ENCODE results near the gene CRYL1. TPM values are rescaled to one million over a fixed set of nuclear protein-coding genes. Genes with fewer than 3 reads are reported as not detected.

Gene CRYL1
- total RNA-seq, 5 donors from 2014 or later (not counting 1 experiment from before 2014, with no cell fraction given), result 12.3 to 21.5 (median 17.9) TPM

- ATAC-seq (replicated peaks in 1 of 4) (no peak), DNase-seq (no peak)
- Mint-ChIP-seq H3K9me3 (no peaks in the 10 kb centered on the region), H3K4me3 (no peak overlapping the region), H3K4me1 (peaks cover 17 to 29% (median 23%) of the 10 kb centered on the region in 3 donors), H3K27me3 (no peaks in the 10 kb centered on the region), H3K36me3 (peaks cover 15% of the 10 kb centered on the region), H3K27ac (no peak overlapping the region)
- ChIA-PET POLR2A (no interaction called here), CTCF (no interaction called here)
- H3K4me1 ChIP-seq (ENCODE audit: control insufficient read depth in 1 of 2, extremely low read depth in 1 of 2, insufficient read depth in 2 of 2, low read length in 2 of 2), result peaks cover 0 to 5% of the 10 kb centered on the region in 2 experiments
- no peak overlapping the region for H3K27ac ChIP-seq (ENCODE audit: low read length)
- H3K9me3 ChIP-seq, result no peaks in the 10 kb centered on the region
- no peak overlapping the region for H3K4me3 ChIP-seq (ENCODE audit: control insufficient read depth in 1 of 2, extremely low read depth in 1 of 2, low read length in 1 of 2)
- no peaks in the 10 kb centered on the region for H3K36me3 ChIP-seq (ENCODE audit: control insufficient read depth in 2 of 2, extremely low read depth in 1 of 2, insufficient read depth in 1 of 2, low read length in 1 of 2)
- no peaks in the 10 kb centered on the region for H3K27me3 ChIP-seq (replicated peaks in 1 of 2; ENCODE audit: control insufficient read depth in 2 of 2, extremely low read depth in 1 of 2, insufficient read depth in 2 of 2, low read length in 1 of 2)
- WGBS (ENCODE audit: insufficient coverage), result no CpG with 5 or more reads among the region's 1 CpG
Measured at GRCh38 chr13:20519875-20520274, 5.8 kb downstream of the CRYL1 start.

- H3K36me3 Mint-ChIP-seq, result peaks cover 19% of the 10 kb centered on the region
- Histone ChIP-seq H3K9me3 (no peaks in the 10 kb centered on the region), H3K36me3 (ENCODE audit: control insufficient read depth in 2 of 2, extremely low read depth in 1 of 2, insufficient read depth in 1 of 2, low read length in 1 of 2) (no peaks in the 10 kb centered on the region), H3K4me3 (ENCODE audit: control insufficient read depth in 1 of 2, extremely low read depth in 1 of 2, low read length in 1 of 2) (no peak overlapping the region), H3K4me1 (ENCODE audit: control insufficient read depth in 1 of 2, extremely low read depth in 1 of 2, insufficient read depth in 2 of 2, low read length in 2 of 2) (no peaks in the 10 kb centered on the region), H3K27ac (ENCODE audit: low read length) (no peak overlapping the region), H3K27me3 (replicated peaks in 1 of 2; ENCODE audit: control insufficient read depth in 2 of 2, extremely low read depth in 1 of 2, insufficient read depth in 2 of 2, low read length in 1 of 2) (no peaks in the 10 kb centered on the region)
- ChIA-PET POLR2A (no interaction called here), CTCF (no interaction called here)
- no peaks in the 10 kb centered on the region for H3K9me3 Mint-ChIP-seq
- no peak for DNase-seq
- no peak for ATAC-seq (replicated peaks in 1 of 4)
- WGBS (ENCODE audit: insufficient coverage), result 87% methylated on average over 7 of the region's 7 CpGs
- no peak overlapping the region for H3K4me3 Mint-ChIP-seq
- no peak overlapping the region for H3K27ac Mint-ChIP-seq
- H3K4me1 Mint-ChIP-seq, result peaks cover 9 to 25% (median 17%) of the 10 kb centered on the region in 3 donors
- H3K27me3 Mint-ChIP-seq, result no peaks in the 10 kb centered on the region
Measured at GRCh38 chr13:20518660-20519100, 7.0 kb downstream of the CRYL1 start.

- Mint-ChIP-seq H3K27me3 (no peaks in the 10 kb centered on the region), H3K4me3 (no peak overlapping the region), H3K36me3 (peaks cover 40% of the 10 kb centered on the region), H3K9me3 (no peaks in the 10 kb centered on the region), H3K4me1 (peaks cover 0 to 15% (median 9%) of the 10 kb centered on the region in 3 donors), H3K27ac (no peak overlapping the region)
- Histone ChIP-seq H3K36me3 (ENCODE audit: control insufficient read depth in 2 of 2, extremely low read depth in 1 of 2, insufficient read depth in 1 of 2, low read length in 1 of 2) (peaks cover 9 to 18% of the 10 kb centered on the region in 2 donors), H3K9me3 (no peaks in the 10 kb centered on the region), H3K27me3 (replicated peaks in 1 of 2; ENCODE audit: control insufficient read depth in 2 of 2, extremely low read depth in 1 of 2, insufficient read depth in 2 of 2, low read length in 1 of 2) (no peaks in the 10 kb centered on the region), H3K4me1 (ENCODE audit: control insufficient read depth in 1 of 2, extremely low read depth in 1 of 2, insufficient read depth in 2 of 2, low read length in 2 of 2) (no peaks in the 10 kb centered on the region), H3K4me3 (ENCODE audit: control insufficient read depth in 1 of 2, extremely low read depth in 1 of 2, low read length in 1 of 2) (no peak overlapping the region), H3K27ac (ENCODE audit: low read length) (no peak overlapping the region)
- CTCF ChIA-PET, result interaction anchor here (0.6 to 1.6 kb wide), 3 partner anchors 22 to 678 kb away, joined by 3 to 4 read pairs (median 3); no protein-coding TSS in a partner anchor
- no peak for ATAC-seq (replicated peaks in 1 of 4)
- POLR2A ChIA-PET, result interaction anchor here in 1 of 2 donors (0.6 kb wide), 1 partner anchor 454 kb away, joined by 3 read pairs; no protein-coding TSS in a partner anchor
- 67% methylated on average over 2 of the region's 2 CpGs for WGBS (ENCODE audit: insufficient coverage)
- DNase-seq, result no peak
Measured at GRCh38 chr13:20514866-20515265, 10.8 kb downstream of the CRYL1 start.

GRCh38 chr13:20513466-20513995 is 12.1 kb downstream of the CRYL1 start:
- no peaks in the 10 kb centered on the region for H3K4me1 ChIP-seq (ENCODE audit: control insufficient read depth in 1 of 2, extremely low read depth in 1 of 2, insufficient read depth in 2 of 2, low read length in 2 of 2)
- no peaks in the 10 kb centered on the region for H3K9me3 ChIP-seq
- peaks cover 37% of the 10 kb centered on the region for H3K36me3 Mint-ChIP-seq
- H3K27ac ChIP-seq (ENCODE audit: low read length), result no peak overlapping the region
- ChIA-PET POLR2A (no interaction called here), CTCF (no interaction called here)
- H3K27me3 ChIP-seq (replicated peaks in 1 of 2; ENCODE audit: control insufficient read depth in 2 of 2, extremely low read depth in 1 of 2, insufficient read depth in 2 of 2, low read length in 1 of 2), result no peaks in the 10 kb centered on the region
- DNase-seq (no peak), ATAC-seq (replicated peaks in 1 of 4) (no peak)
- H3K4me1 Mint-ChIP-seq, result peaks cover 0 to 8% (median 6%) of the 10 kb centered on the region in 3 donors
- H3K4me3 Mint-ChIP-seq, result no peak overlapping the region
- H3K9me3 Mint-ChIP-seq, result no peaks in the 10 kb centered on the region
- no CpG with 5 or more reads among the region's 4 CpGs for WGBS (ENCODE audit: insufficient coverage)
- H3K4me3 ChIP-seq (ENCODE audit: control insufficient read depth in 1 of 2, extremely low read depth in 1 of 2, low read length in 1 of 2), result no peak overlapping the region
- peaks cover 9 to 18% of the 10 kb centered on the region in 2 donors for H3K36me3 ChIP-seq (ENCODE audit: control insufficient read depth in 2 of 2, extremely low read depth in 1 of 2, insufficient read depth in 1 of 2, low read length in 1 of 2)
- H3K27me3 Mint-ChIP-seq, result no peaks in the 10 kb centered on the region
- no peak overlapping the region for H3K27ac Mint-ChIP-seq

GRCh38 chr13:20512042-20512683 is 13.5 kb downstream of the CRYL1 start:
- Mint-ChIP-seq H3K4me3 (no peak overlapping the region), H3K27ac (no peak overlapping the region), H3K36me3 (peaks cover 30% of the 10 kb centered on the region), H3K27me3 (no peaks in the 10 kb centered on the region), H3K9me3 (no peaks in the 10 kb centered on the region), H3K4me1 (peaks cover 0 to 5% (median 2%) of the 10 kb centered on the region in 3 donors)
- CTCF ChIA-PET, result no interaction called here
- H3K27me3 ChIP-seq (replicated peaks in 1 of 2; ENCODE audit: control insufficient read depth in 2 of 2, extremely low read depth in 1 of 2, insufficient read depth in 2 of 2, low read length in 1 of 2), result no peaks in the 10 kb centered on the region
- ATAC-seq (replicated peaks in 1 of 4) (no peak), DNase-seq (no peak)
- H3K36me3 ChIP-seq (ENCODE audit: control insufficient read depth in 2 of 2, extremely low read depth in 1 of 2, insufficient read depth in 1 of 2, low read length in 1 of 2), result peaks cover 9 to 18% of the 10 kb centered on the region in 2 donors
- no peaks in the 10 kb centered on the region for H3K4me1 ChIP-seq (ENCODE audit: control insufficient read depth in 1 of 2, extremely low read depth in 1 of 2, insufficient read depth in 2 of 2, low read length in 2 of 2)
- WGBS (ENCODE audit: insufficient coverage), result 60% methylated on average over 4 of the region's 10 CpGs
- no peak overlapping the region for H3K27ac ChIP-seq (ENCODE audit: low read length)
- no peak overlapping the region for H3K4me3 ChIP-seq (ENCODE audit: control insufficient read depth in 1 of 2, extremely low read depth in 1 of 2, low read length in 1 of 2)
- no peaks in the 10 kb centered on the region for H3K9me3 ChIP-seq
- POLR2A ChIA-PET, result no interaction called here

- Histone ChIP-seq H3K27me3 (replicated peaks in 1 of 2; ENCODE audit: control insufficient read depth in 2 of 2, extremely low read depth in 1 of 2, insufficient read depth in 2 of 2, low read length in 1 of 2) (no peaks in the 10 kb centered on the region), H3K36me3 (ENCODE audit: control insufficient read depth in 2 of 2, extremely low read depth in 1 of 2, insufficient read depth in 1 of 2, low read length in 1 of 2) (peaks cover 6 to 11% of the 10 kb centered on the region in 2 donors), H3K9me3 (no peaks in the 10 kb centered on the region), H3K4me1 (ENCODE audit: control insufficient read depth in 1 of 2, extremely low read depth in 1 of 2, insufficient read depth in 2 of 2, low read length in 2 of 2) (no peaks in the 10 kb centered on the region), H3K27ac (ENCODE audit: low read length) (no peak overlapping the region), H3K4me3 (ENCODE audit: control insufficient read depth in 1 of 2, extremely low read depth in 1 of 2, low read length in 1 of 2) (no peak overlapping the region)
- ChIA-PET POLR2A (no interaction called here), CTCF (interaction anchor here in 1 of 2 donors (0.6 kb wide), 1 partner anchor 263 kb away, joined by 3 read pairs; no protein-coding TSS in a partner anchor)
- peaks cover 33% of the 10 kb centered on the region for H3K36me3 Mint-ChIP-seq
- H3K27ac Mint-ChIP-seq, result no peak overlapping the region
- no peak overlapping the region for H3K4me3 Mint-ChIP-seq
- WGBS (ENCODE audit: insufficient coverage), result 93% methylated on average over 2 of the region's 4 CpGs
- DNase-seq (no peak), ATAC-seq (replicated peaks in 1 of 4) (no peak)
- H3K27me3 Mint-ChIP-seq, result no peaks in the 10 kb centered on the region
- no peaks in the 10 kb centered on the region for H3K9me3 Mint-ChIP-seq
- no peaks in the 10 kb centered on the region for H3K4me1 Mint-ChIP-seq
Measured at GRCh38 chr13:20506696-20507095, 19.0 kb downstream of the CRYL1 start.

Measured in T-cell (primary cell).